Omental fat pad (tissue), 4 donors: ENCODE data around the gene RAPGEF4. TPM values are rescaled to one million over a fixed set of nuclear protein-coding genes. Genes with fewer than 3 reads are reported as not detected.

Source experiments
- ATAC-seq: fragments of 150-250 bp; one replicate; pipeline ENCODE4 v1.9.1; 2016; ENCODE audit warnings: mild to moderate bottlenecking, moderate library complexity; ENCODE audit not compliant: low FRiP score
- DNase-seq: peaks from one replicate; pipeline ENCODE4 v3.0.0-alpha.2; 2019; ENCODE audit warnings: low spot score
- total RNA-seq, 4 donors: library from RNA; depleted of rRNA; stranded (reverse); fragments of >200 nt; gene quantifications; one replicate each; pipeline ENCODE4 v1.1.0, GENCODE V29; 2016
- TF ChIP-seq, protein P1 (sequence below), 3 donors: fragments of 450-650 bp; IDR thresholded peaks; one replicate each; pipeline ENCODE4 v1.5.1; 2016 to 2017; ENCODE audit warnings: antibody characterized with exemption in 3 of 3, mild to moderate bottlenecking in 3 of 3, moderate library complexity in 2 of 3

The RAPGEF4 gene
- total RNA-seq, 4 donors from 2014 or later = 11.7 to 25.6 (median 20.0) TPM

DNA sequence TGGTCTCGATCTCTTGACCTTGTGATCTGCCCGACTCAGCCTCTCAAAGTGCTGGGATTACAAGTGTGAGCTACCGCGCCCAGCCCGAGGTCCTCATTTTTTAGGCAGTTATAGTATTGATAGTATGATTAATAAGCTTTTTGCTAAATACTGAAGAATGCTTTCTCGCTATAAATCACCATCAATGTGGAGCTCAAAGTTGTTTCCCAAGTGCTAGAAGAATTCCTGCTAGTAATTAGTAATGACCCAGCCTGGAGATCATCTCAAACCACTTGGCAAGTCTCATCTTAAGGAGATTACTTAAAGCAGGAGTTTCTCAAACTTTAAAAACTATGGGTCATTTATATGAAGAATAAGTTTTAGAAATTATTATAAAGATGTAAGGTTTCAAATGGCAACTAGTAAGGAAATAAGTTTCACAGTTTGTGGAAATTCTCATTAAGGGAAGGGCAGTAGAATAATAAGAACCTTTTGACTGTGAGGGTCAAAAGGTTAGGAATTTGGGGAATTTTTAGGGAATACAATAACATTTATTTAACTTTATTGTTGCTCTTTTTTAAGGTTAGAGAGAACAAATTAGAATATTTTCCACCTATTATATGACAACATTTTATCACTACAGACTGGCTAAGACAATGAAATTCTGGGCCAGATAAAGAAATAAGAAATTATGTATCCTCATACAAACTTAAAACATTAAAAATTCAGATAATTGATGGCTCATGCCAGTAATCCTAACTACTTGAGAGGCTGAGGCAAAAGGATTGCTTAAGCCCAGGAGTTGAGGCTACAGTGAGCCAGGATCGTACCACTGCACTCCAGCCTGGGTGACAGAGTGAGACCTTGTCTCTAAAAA, 191.4 kb downstream of the RAPGEF4 start:
- TF ChIP-seq, protein P1, sequence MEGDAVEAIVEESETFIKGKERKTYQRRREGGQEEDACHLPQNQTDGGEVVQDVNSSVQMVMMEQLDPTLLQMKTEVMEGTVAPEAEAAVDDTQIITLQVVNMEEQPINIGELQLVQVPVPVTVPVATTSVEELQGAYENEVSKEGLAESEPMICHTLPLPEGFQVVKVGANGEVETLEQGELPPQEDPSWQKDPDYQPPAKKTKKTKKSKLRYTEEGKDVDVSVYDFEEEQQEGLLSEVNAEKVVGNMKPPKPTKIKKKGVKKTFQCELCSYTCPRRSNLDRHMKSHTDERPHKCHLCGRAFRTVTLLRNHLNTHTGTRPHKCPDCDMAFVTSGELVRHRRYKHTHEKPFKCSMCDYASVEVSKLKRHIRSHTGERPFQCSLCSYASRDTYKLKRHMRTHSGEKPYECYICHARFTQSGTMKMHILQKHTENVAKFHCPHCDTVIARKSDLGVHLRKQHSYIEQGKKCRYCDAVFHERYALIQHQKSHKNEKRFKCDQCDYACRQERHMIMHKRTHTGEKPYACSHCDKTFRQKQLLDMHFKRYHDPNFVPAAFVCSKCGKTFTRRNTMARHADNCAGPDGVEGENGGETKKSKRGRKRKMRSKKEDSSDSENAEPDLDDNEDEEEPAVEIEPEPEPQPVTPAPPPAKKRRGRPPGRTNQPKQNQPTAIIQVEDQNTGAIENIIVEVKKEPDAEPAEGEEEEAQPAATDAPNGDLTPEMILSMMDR (IDR thresholded peaks at IDR 0.05) = no peak
- ATAC-seq = no peak
- no peak for DNase-seq

DNA sequence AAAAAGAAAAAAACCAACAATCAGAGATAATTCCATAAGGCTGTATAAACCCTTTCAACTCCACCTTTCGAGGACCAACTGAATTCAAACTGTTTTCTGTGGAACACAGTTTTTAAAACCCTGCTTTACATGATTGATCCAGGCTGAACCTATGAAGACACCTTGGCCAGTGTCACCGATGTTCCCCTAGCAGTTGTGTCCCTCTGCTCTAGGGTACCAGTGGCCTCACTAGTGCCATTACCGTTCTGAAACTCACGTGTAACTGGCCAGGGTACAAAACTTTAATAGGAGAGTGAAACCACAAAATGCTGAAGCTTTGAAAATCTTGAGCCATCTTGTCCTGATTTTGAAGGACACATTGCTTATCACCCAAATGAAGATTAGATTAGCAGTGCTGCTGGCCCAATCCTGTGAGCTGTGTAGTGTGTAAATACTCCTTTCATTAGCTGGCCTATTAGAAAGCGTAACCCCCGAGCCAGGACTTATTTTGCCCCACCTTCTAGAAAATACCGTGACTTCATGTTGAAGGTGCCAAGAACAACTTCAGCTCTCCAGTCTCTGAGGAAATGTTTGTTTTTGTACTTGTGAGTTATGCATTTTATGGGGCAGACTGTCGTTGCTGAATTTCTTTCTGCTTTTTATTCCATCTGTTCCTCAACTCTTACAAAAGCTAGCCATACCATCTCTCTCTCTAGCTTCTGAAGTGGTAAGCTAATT, 192.2 kb downstream of the RAPGEF4 start:
- TF ChIP-seq, protein P1 (IDR thresholded peaks at IDR 0.05) = no peak
- ATAC-seq = peak; percentile 46
- no peak for DNase-seq

DNA sequence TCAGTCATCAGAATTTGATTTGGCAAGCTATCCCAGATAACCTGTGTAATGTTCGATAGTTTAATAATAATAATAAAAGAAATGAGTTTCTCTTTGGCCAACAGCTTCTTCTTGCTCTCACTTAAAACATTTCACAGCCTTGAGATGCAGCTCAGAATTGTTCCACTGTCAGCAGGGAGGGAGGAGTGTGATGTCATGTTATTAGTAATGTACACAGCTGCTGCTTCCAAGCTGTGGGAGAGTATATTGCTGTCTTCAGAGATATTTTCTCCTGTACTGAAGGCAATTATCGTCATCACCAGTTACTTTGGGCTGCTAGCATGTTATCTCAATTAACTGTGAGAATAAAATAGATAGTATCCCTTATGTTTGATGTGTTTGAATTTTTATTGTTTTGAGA, 193.1 kb downstream of the RAPGEF4 start:
- TF ChIP-seq, protein P1 (IDR thresholded peaks at IDR 0.05) = no peak
- ATAC-seq = peak; percentile 72
- DNase-seq = no peak

DNA sequence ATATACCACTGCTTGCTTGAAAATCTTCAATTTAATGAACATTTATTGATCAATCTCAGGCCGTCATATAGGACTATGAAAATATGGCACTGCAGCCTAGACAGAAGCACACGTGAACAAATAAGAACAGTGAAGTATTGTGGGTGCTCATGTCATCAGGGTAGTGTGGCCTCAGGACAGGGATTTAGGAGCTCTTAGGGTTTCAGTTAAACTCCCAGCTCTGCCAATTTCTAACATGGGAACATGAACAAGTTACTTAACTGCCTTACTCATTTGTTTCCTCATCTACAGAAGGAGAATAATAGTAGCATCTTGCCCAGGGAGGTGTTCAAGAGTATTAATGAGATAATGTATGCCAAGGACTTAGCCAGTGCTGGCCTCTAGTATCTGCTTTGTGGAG, 194.0 kb downstream of the RAPGEF4 start:
- no peak for ATAC-seq
- TF ChIP-seq, protein P1 (IDR thresholded peaks at IDR 0.05) = no peak
- no peak for DNase-seq

DNA sequence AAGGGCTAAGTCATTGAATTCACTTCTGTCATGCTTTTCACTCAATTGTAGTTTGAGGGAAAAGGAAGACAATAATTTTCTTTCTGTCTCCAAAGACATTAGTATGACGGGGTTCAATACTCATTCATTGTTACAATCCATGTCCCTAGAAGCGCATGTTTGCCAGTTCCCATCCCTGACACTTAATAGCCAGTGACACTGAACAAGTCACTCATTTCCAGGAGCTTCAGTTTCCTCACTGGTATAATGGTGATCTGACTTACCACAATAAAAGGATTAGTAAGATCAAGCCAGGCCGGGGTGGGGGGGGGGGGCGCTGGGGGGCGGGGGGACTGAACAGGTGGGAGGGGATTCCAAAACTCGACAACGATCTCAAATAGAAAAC, 195.2 kb downstream of the RAPGEF4 start:
- DNase-seq (no peak), ATAC-seq (no peak)
- TF ChIP-seq, protein P1 (IDR thresholded peaks at IDR 0.05) = no peak

DNA sequence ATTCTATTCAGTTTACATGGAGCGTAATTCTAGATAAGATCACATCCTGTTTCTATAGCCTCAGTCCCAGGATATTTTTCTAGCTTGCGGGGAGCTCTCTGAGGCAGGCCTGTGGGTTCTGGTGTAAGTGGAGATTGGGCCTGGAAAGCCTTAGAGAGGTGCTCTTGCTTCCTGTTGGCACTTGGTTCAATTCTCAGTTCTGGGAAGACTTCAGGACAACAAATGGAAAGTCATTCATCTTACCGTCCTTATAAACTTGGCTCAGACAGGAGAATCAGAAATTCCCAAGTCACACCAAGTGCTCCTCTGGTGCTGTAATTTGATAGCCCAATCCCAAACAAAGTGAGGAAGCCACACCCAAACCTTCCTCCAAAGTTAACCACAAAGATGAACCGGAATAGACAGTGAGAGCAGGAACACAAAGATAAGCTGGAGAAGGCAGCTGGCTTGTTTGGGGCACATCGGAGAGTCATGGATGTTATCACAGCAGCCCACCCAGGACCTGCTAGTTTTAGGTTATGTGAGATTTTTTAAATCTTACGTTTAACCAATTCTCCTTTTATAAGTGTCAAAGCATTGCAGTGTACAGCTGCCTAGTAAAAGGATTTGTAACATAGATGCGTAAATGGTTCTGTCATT, 195.7 kb downstream of the RAPGEF4 start:
- peak; percentile 25 for ATAC-seq
- DNase-seq = no peak
- TF ChIP-seq, protein P1 (IDR thresholded peaks at IDR 0.05) = no peak
